Activated T-cell treated with anti-CD3 and anti-CD28 coated beads, Interleukin-2, amount 50 U/mL, for 24 hours (primary cell): Measurements from ENCODE around the gene GALNT5.
"Not testable (repeated sequence)": the region's sequence is repeated elsewhere in the genome, so short reads cannot be mapped to it uniquely, and the experiment has no call there.

Source experiments
- DNase-seq: peaks from one replicate; pipeline ENCODE4 v3.0.0-alpha.2; 2020
- H3K27ac Mint-ChIP-seq: 2 replicates; pipeline ENCODE4 v1.8.0; 2020; ENCODE audit warnings: mild to moderate bottlenecking, mixed read lengths
- H3K27me3 Mint-ChIP-seq: 2 replicates; pipeline ENCODE4 v1.8.0; 2020; ENCODE audit warnings: mixed read lengths
- H3K36me3 Mint-ChIP-seq: 2 replicates; pipeline ENCODE4 v1.8.0; 2020; ENCODE audit warnings: low read depth, mixed read lengths
- H3K4me1 Mint-ChIP-seq: 2 replicates; pipeline ENCODE4 v1.8.0; 2020; ENCODE audit warnings: low read depth, mixed read lengths
- H3K4me3 Mint-ChIP-seq: 2 replicates; pipeline ENCODE4 v1.8.0; 2020; ENCODE audit warnings: mild to moderate bottlenecking, moderate library complexity, mixed read lengths
- H3K9me3 Mint-ChIP-seq: 2 replicates; pipeline ENCODE4 v1.8.0; 2020; ENCODE audit warnings: mixed read lengths

GALNT5 gene

DNA sequence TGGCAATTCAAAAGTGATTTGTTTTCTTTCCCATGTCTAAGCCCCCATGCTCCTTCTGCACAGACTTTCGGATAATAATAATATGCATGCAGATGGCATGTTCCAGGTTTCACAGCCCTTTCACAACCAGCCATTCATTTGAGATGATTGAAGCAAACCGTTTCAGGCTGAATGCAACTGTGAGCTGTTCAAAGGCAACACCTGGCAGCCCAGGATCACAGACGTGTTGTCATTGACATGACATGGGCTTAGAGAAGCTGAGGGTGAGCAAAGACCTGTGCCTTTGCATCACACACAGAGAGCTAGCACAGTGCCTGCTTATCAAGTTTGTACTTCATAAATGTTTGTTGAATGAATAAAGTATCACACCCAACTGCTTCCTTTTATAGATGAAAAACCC lies 80.5 kb downstream of the GALNT5 start:
- no peak for DNase-seq
- Mint-ChIP-seq H3K4me3 (no peak overlapping the region), H3K9me3 (peaks cover 15% of the 10 kb centered on the region), H3K36me3 (peaks cover 25% of the 10 kb centered on the region), H3K27ac (no peak overlapping the region), H3K4me1 (peaks cover 64% of the 10 kb centered on the region), H3K27me3 (no peaks in the 10 kb centered on the region)

GRCh38 chr2:157339965-157340655 lies 82.6 kb downstream of the GALNT5 start:
- H3K36me3 Mint-ChIP-seq: peaks cover 46% of the 10 kb centered on the region
- peaks cover 35% of the 10 kb centered on the region for H3K9me3 Mint-ChIP-seq
- no peak overlapping the region for H3K4me3 Mint-ChIP-seq
- peaks cover 43% of the 10 kb centered on the region for H3K4me1 Mint-ChIP-seq
- DNase-seq: no peak
- H3K27ac Mint-ChIP-seq: no peak overlapping the region
- no peaks in the 10 kb centered on the region for H3K27me3 Mint-ChIP-seq

DNA sequence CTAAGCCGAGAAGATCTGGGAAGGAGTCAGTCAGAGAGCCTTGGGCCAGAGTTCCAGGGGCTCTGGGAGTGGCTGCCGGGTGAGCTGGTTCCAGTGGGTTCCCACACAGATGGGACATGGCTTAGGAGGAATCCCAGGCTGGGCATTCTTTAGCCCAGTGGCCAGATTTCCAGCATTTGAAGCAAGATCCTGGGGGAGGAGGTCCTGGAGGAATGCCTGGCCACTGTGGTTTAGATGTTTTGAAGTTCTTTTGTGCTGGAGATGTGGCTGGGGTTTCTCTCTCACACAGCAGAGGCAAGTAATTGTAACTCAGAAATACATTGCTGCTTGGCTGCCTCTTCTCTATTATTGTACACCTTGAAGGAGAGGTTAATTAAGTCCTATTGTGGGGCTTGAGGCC lies 83.9 kb downstream of the GALNT5 start:
- Mint-ChIP-seq H3K36me3 (peaks cover 51% of the 10 kb centered on the region), H3K4me1 (peaks cover 30% of the 10 kb centered on the region), H3K9me3 (peaks cover 39% of the 10 kb centered on the region)
- H3K27ac Mint-ChIP-seq, H3K4me3 Mint-ChIP-seq, H3K27me3 Mint-ChIP-seq, DNase-seq: not testable (repeated sequence)

DNA sequence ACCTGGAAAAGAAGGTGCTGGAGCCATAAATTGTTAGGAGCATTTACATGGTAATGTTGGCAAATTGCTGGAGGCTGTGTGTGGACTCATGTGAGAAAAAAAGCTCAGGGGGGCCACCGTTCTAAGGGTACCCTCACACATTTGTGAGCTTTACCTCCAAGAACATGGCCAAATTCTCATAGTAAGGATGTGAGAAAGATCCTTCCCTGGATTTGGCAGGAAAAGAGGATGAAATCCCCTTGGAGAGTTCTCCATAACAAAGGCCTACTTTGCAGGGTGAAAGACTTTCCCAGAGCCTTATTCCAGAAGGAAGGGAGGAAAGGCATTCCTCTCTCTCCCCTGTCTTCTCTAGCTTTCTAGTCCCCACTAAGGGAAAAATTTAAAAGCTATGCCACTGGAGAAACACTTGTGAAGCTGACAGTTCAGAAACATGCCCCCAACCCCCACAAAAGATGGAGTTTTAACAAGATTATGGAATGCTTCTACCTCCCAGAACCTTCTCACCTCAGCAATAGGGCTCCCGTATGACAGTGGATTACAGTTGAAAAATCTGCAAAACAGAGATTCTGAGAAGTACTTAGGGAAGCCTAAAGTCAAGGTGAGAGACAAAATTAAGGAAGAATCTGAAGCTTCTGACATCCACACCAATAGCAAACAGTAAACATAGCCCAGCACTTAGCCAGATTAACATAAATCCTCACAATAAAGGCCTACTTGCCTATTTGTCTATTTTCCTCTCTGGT lies 88.3 kb downstream of the GALNT5 start:
- Mint-ChIP-seq H3K27ac (no peak overlapping the region), H3K27me3 (no peaks in the 10 kb centered on the region), H3K9me3 (peaks cover 39% of the 10 kb centered on the region), H3K36me3 (peaks cover 48% of the 10 kb centered on the region), H3K4me3 (no peak overlapping the region), H3K4me1 (peaks cover 25% of the 10 kb centered on the region)
- no peak for DNase-seq

DNA sequence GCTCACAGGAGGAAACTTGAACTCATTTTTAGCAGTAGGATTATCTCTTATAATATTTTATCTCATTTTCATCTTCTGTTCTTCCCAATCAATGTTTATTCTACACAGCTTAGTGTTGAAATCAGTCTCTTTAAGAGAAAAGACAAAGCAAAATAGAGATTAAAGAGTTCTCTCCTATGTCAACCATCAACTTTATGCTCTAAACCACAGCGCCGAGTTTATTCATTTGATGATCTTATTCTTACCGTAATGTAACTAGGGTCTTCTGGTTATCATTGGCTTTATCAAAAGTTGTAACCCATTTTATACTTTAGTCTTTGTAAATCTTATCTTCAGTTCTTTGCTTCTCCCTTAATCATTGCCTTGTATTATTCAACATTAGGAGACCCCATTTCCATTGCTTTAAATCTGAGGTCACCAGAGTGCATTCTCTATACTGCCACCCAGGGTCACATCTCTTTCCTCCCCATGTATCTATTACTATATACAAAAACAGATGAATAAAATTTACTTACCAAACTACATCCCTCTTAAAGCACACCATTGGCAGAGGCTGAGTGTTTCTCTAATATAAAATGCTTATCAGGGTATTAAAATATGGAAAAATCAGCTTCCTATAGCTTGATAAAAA lies 90.9 kb downstream of the GALNT5 start:
- H3K4me3 Mint-ChIP-seq: no peak overlapping the region
- peaks cover 20% of the 10 kb centered on the region for H3K9me3 Mint-ChIP-seq
- H3K4me1 Mint-ChIP-seq: peaks cover 31% of the 10 kb centered on the region
- H3K27ac Mint-ChIP-seq: peak overlapping the region; percentile 62
- peaks cover 22% of the 10 kb centered on the region for H3K36me3 Mint-ChIP-seq
- no peak for DNase-seq
- no peaks in the 10 kb centered on the region for H3K27me3 Mint-ChIP-seq

- H3K36me3 Mint-ChIP-seq: peaks cover 6% of the 10 kb centered on the region
- no peak for DNase-seq
Measured at GRCh38 chr2:157349949-157350515, 92.5 kb downstream of the GALNT5 start.

DNA sequence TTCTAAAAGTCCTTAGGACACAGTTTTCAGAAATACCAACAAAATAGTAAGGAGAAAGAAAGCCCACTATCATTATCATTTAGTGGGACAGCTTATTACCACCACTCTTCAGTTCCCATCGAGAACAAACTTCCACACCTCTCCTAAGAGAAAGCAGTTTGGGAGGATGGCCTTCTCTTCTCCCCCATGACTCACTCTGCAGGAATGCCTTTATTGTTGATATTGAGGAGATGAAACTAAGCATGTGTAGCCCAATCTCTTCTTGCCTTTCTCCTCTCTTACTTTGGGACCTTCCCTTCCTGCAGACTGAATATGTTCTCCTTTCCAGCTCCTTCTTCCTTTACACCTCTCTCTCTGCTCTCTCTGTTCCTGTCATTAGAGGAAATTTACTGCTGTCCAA lies 98.1 kb downstream of the GALNT5 start:
- H3K36me3 Mint-ChIP-seq: peaks cover 4% of the 10 kb centered on the region
- peaks cover 38% of the 10 kb centered on the region for H3K4me1 Mint-ChIP-seq
- peaks cover 5% of the 10 kb centered on the region for H3K9me3 Mint-ChIP-seq
- H3K27me3 Mint-ChIP-seq: no peaks in the 10 kb centered on the region
- DNase-seq: no peak
- H3K4me3 Mint-ChIP-seq: no peak overlapping the region
- no peak overlapping the region for H3K27ac Mint-ChIP-seq

More at GRCh38 chr2:157349949-157350515, 92.5 kb downstream of the GALNT5 start:
- H3K27me3 Mint-ChIP-seq: no peaks in the 10 kb centered on the region
- H3K9me3 Mint-ChIP-seq: peaks cover 9% of the 10 kb centered on the region
- peaks cover 42% of the 10 kb centered on the region for H3K4me1 Mint-ChIP-seq
- H3K4me3 Mint-ChIP-seq: no peak overlapping the region
- H3K27ac Mint-ChIP-seq: no peak overlapping the region

- H3K4me1 Mint-ChIP-seq: peaks cover 41% of the 10 kb centered on the region
- H3K27ac Mint-ChIP-seq: no peak overlapping the region
- peaks cover 20% of the 10 kb centered on the region for H3K9me3 Mint-ChIP-seq
- H3K27me3 Mint-ChIP-seq: no peaks in the 10 kb centered on the region
- no peak for DNase-seq
- no peak overlapping the region for H3K4me3 Mint-ChIP-seq
- peaks cover 29% of the 10 kb centered on the region for H3K36me3 Mint-ChIP-seq
Measured at GRCh38 chr2:157359628-157360027, 102.1 kb downstream of the GALNT5 start.

GRCh38 chr2:157361526-157361925 lies 104.0 kb downstream of the GALNT5 start:
- peaks cover 35% of the 10 kb centered on the region for H3K36me3 Mint-ChIP-seq
- no peaks in the 10 kb centered on the region for H3K27me3 Mint-ChIP-seq
- H3K9me3 Mint-ChIP-seq: peaks cover 20% of the 10 kb centered on the region
- H3K27ac Mint-ChIP-seq: no peak overlapping the region
- H3K4me3 Mint-ChIP-seq: no peak overlapping the region
- H3K4me1 Mint-ChIP-seq: peaks cover 45% of the 10 kb centered on the region
- no peak for DNase-seq

- no peak for DNase-seq
- H3K36me3 Mint-ChIP-seq: peaks cover 38% of the 10 kb centered on the region
- H3K4me1 Mint-ChIP-seq: peaks cover 42% of the 10 kb centered on the region
- no peak overlapping the region for H3K27ac Mint-ChIP-seq
- H3K9me3 Mint-ChIP-seq: peaks cover 20% of the 10 kb centered on the region
- no peaks in the 10 kb centered on the region for H3K27me3 Mint-ChIP-seq
- H3K4me3 Mint-ChIP-seq: no peak overlapping the region
Measured at GRCh38 chr2:157362627-157363026, 105.1 kb downstream of the GALNT5 start.

DNA sequence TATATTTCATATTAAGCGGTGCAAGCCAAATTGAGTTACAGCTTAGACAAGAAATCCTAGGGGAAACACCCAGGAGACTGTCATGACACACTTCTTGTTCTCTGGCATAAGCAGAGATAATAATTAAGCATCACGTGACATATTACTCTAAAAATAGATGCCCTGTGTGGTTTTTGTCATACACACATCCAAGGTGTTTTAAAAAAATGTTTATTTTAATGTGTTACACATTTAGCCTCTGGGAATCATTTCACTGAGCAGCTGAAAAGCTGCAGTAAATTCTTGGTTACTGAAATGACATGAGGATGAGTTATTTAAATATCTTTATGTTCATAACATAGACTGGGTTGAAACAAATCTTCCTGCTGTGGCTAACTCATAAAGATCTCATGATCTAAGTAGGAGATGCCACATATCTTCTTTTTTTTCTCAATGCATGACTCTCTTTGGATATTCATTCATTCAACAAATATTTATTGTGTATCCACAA lies 106.2 kb downstream of the GALNT5 start:
- no peaks in the 10 kb centered on the region for H3K27me3 Mint-ChIP-seq
- H3K27ac Mint-ChIP-seq: peak overlapping the region; percentile 37
- peaks cover 42% of the 10 kb centered on the region for H3K4me1 Mint-ChIP-seq
- H3K9me3 Mint-ChIP-seq: peaks cover 24% of the 10 kb centered on the region
- no peak overlapping the region for H3K4me3 Mint-ChIP-seq
- no peak for DNase-seq
- H3K36me3 Mint-ChIP-seq: peaks cover 38% of the 10 kb centered on the region
